GM12892 (cell line): ENCODE measurements around the gene C1QTNF9.

Experiments
- DNase-seq: peaks from one replicate; pipeline ENCODE4 v3.0.0; 2011; ENCODE audit not compliant: insufficient read length
- FAIRE-seq: peaks from 2 replicates; lab custom pipeline; 2011; peaks lifted over from hg19 to GRCh38; lab: Jason Lieb, UNC
- POLR2A ChIP-seq: IDR thresholded peaks from 2 replicates; pipeline ENCODE4 v1.6.1; 2011; ENCODE audit warnings: low read depth, low read length, control low read depth
- POLR2AphosphoS5 ChIP-seq: IDR thresholded peaks from 2 replicates; pipeline ENCODE4 v1.6.1; 2011; ENCODE audit warnings: low read depth, low read length, control low read depth
- TAF1 ChIP-seq: IDR thresholded peaks from 2 replicates; pipeline ENCODE4 v1.6.1; 2011; ENCODE audit warnings: low read depth, mild to moderate bottlenecking, control low read depth, low read length, borderline replicate concordance

Gene C1QTNF9

DNA sequence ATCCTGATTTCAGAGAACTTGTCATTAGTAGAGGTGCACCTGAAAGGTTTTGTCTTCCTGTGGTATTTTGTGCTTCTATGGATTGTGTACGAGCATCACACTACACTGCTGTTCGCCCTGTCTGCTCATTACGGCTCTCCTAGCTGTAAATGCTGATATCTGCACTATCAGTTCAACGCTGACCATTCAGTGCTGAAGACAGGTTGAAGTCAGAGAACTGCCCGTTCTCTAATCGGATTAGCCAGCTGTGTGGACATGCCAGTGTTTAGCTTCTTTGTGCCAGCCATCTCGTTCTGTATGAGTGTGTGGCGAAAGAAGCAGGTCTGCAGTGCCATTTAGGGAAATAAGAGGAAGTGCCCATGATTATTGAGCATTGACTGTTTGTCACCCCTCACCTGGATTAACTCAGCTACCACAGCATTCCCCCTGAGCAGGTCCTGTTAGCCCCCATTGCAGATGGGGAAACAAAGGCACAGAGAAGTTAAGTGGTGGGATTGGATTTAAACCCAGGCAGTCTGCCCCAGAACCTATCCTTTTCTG lies 21.6 kb upstream of the C1QTNF9 start:
- no peak for FAIRE-seq
- DNase-seq, result no peak

DNA sequence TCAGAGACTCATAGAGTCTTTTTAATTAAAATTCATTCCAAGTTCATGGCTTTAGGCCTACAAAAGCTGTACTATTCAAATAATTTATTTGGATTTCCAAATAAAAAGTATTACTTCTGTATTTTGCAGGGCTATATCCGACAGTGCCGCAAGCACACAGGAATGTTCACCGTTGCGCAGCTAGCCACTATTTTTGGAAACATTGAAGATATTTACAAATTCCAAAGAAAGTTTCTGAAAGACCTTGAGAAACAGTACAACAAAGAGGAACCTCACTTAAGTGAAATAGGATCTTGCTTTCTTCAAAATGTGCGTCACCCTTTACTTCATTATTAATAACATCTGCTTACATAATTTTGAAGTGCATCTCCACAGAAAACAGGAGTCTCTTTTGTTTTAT lies 20.5 kb upstream of the C1QTNF9 start:
- no peak for DNase-seq
- no peak for FAIRE-seq
- TF ChIP-seq TAF1 (no peak), POLR2A (no peak), POLR2AphosphoS5 (no peak)

More for the DNA sequence above, 21.6 kb upstream of the C1QTNF9 start:
- TF ChIP-seq POLR2A (no peak), POLR2AphosphoS5 (no peak)

DNA sequence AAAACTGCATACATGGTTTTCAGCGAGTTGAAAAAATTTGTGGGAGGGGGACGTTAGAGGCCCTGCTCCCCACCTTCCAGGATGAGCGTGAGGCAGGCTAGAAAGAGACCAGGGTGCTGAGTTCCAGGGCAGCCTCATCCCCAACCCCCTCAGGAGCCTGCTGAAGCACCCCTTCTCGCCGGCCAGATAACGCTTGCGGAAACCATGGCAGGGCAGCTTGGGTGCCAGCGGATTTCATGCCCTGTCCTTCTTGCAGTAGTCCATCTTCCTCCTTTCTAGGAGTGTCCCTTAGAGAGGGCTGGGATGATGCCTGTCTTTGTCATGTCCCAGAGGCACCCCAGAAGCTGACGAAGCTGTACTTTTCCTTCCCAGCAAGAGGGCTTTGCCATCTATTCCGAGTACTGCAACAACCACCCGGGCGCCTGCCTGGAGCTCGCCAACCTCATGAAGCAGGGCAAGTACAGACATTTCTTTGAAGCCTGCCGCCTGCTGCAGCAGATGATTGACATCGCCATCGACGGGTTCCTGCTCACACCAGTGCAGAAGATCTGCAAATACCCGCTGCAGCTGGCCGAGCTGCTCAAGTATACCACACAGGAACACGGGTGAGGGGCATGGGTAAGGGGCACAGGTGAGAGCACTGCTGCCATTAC lies 19.0 kb upstream of the C1QTNF9 start:
- DNase-seq (no peak), FAIRE-seq (no peak)
- TF ChIP-seq POLR2AphosphoS5 (no peak), TAF1 (no peak), POLR2A (no peak)

DNA sequence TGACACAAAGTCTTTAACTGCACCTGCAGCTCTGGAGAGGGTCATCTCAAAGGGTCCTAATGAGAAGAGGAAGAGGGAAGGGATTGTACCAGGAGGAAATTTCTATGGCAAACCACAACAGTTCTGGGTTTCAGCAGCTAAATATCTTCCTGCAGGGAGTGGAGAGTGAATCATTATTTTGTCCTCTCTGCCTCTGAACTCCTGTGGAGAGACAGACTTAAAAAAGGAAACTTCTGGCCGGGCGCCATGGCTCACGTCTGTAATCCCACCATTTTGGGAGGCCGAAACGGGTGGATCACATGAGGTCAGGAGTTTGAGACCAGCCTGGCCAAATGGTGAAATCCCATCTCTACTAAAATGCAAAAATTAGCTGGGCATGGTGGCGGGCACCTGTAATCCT lies 16.9 kb upstream of the C1QTNF9 start:
- DNase-seq, result no peak
- FAIRE-seq, result no peak
- TF ChIP-seq POLR2A, result no peak
- no peak for TF ChIP-seq POLR2AphosphoS5
- no peak for TF ChIP-seq TAF1

GRCh38 chr13:24293746-24294145 lies 15.6 kb upstream of the C1QTNF9 start:
- DNase-seq (no peak), FAIRE-seq (no peak)
- no peak for TF ChIP-seq TAF1

DNA sequence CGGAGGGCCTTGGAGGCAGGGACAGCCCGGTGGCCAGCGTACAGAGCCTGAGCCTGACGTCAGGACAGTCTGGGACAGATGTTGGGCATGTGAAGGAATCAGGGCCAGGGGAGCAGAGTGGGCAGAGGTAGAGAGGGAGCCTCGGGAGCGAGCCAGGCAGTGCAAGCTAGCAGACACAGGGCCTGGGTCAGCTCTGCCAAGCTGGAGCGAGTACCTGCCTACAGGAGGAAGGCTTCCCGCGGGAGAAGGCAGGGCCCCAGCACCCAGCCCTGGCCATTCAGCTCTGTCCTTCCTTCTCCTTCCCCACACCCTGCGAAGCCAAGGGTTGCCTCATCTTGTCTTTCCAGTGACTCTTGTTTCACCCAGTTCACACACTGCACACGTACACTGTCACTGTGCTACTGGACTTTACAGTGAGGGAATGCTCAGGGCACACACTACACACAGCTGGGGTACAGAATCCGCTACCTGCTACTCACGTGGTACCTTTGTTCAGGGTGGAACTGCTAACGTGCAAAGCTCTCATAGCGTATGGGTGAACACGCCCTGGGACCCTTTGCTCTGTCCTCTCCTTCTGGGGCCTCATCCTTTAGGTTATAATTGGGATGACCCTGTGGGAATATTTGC lies 9.8 kb upstream of the C1QTNF9 start:
- FAIRE-seq (no peak), DNase-seq (no peak)
- no peak for TF ChIP-seq POLR2A
- TF ChIP-seq TAF1, result no peak
- TF ChIP-seq POLR2AphosphoS5, result no peak

- DNase-seq (no peak), FAIRE-seq (no peak)
- no peak for TF ChIP-seq POLR2A
- no peak for TF ChIP-seq TAF1
- TF ChIP-seq POLR2AphosphoS5, result no peak
Observed at GRCh38 chr13:24301434-24301833, 7.9 kb upstream of the C1QTNF9 start.

DNA sequence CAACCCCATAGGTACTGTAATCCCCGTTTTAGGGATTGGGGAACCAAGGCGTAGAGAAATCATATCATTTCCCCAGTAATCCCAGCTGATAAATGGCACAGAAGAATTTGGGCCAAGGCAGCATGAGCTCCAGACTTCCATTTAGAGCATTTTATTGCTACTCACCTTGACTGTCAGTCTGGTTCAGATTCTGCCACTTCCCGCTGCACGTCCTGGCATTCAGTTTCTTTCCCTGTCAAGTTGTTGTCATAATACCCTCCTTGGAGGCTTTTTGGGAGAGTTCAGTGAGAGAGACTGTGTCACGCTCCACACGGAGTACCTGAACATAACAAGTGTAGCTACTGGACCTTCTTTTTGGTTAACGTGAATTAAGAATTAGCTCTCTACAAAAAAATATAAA lies 7.5 kb upstream of the C1QTNF9 start:
- FAIRE-seq, result no peak
- no peak for TF ChIP-seq POLR2AphosphoS5
- TF ChIP-seq POLR2A, result no peak
- no peak for TF ChIP-seq TAF1
- no peak for DNase-seq

GRCh38 chr13:24304620-24305019 lies 4.8 kb upstream of the C1QTNF9 start:
- TF ChIP-seq POLR2A (no peak), TAF1 (no peak), POLR2AphosphoS5 (no peak)
- no peak for DNase-seq
- FAIRE-seq, result no peak

GRCh38 chr13:24306632-24307031 lies 2.7 kb upstream of the C1QTNF9 start:
- FAIRE-seq (no peak), DNase-seq (no peak)
- TF ChIP-seq POLR2A (no peak), TAF1 (no peak), POLR2AphosphoS5 (no peak)

- TF ChIP-seq POLR2AphosphoS5, result no peak
- no peak for TF ChIP-seq TAF1
- TF ChIP-seq POLR2A, result no peak
Observed at GRCh38 chr13:24307211-24308067, 1.9 kb upstream of the C1QTNF9 start.

More at GRCh38 chr13:24307211-24308067, 1.9 kb upstream of the C1QTNF9 start:
- no peak for DNase-seq
- no peak for FAIRE-seq
